HEK293 (cell line): ENCODE results near the gene RAB3GAP2.

Source experiments
- CTCF ChIA-PET: fragments of 350-600 bp; formaldehyde crosslinking; extraction: SDS; loops from one replicate; lab custom pipeline; 2021; ENCODE audit warnings: antibody characterized with exemption; lab: Yijun Ruan, JAX
- POLR2A ChIA-PET: fragments of 300-600 bp; formaldehyde crosslinking; extraction: SDS; loops from one replicate; lab custom pipeline; 2020; ENCODE audit warnings: antibody characterized with exemption, inconsistent platforms; lab: Yijun Ruan, JAX
- H3K27ac ChIP-seq: fragments of 200-500 bp; sonication (Bioruptor generic); 2 replicates; pipeline ENCODE4 v1.5.1; 2014; ENCODE audit warnings: low read depth, low read length, control low read depth, inconsistent platforms; ENCODE audit errors: extremely low read depth
- H3K36me3 ChIP-seq, 2 experiments: fragments of 200-500 bp in 1 of 2; sonication (Bioruptor generic) in 1 of 2; 1 replicate in 1 of 2; 2 replicates in 1 of 2; pipeline ENCODE4 v1.5.1; 2014 to 2017; ENCODE audit warnings: inconsistent platforms in 2 of 2, low read length in 2 of 2; ENCODE audit not compliant: control insufficient read depth in 2 of 2, insufficient read depth in 1 of 2
- H3K4me1 ChIP-seq: fragments of 200-500 bp; sonication (Bioruptor generic); 2 replicates; pipeline ENCODE4 v1.5.1; 2014; ENCODE audit warnings: mild to moderate bottlenecking, low read length, inconsistent platforms; ENCODE audit not compliant: control insufficient read depth, insufficient read depth
- H3K4me3 ChIP-seq: 2 replicates; pipeline ENCODE4 v1.5.1; 2011; ENCODE audit warnings: low read depth, mild to moderate bottlenecking, control low read depth, low read length, moderate library complexity
- H3K9me3 ChIP-seq: fragments of 200-500 bp; sonication (Bioruptor generic); 2 replicates; pipeline ENCODE4 v1.5.1; 2014; ENCODE audit warnings: low read depth, low read length, inconsistent platforms; ENCODE audit not compliant: control insufficient read depth, insufficient read depth
- BCL11B ChIP-seq: fragments of 450-650 bp; formaldehyde crosslinking; IDR thresholded peaks from 2 replicates; pipeline ENCODE4 v1.5.1; 2016; ENCODE audit warnings: low read depth, missing biosample characterization, missing genetic modification characterization
- GFI1B ChIP-seq: fragments of 450-650 bp; formaldehyde crosslinking; IDR thresholded peaks from 2 replicates; pipeline ENCODE4 v1.5.1; 2016; ENCODE audit warnings: missing biosample characterization, missing genetic modification characterization
- OSR2 ChIP-seq: fragments of 450-650 bp; formaldehyde crosslinking; IDR thresholded peaks from 2 replicates; pipeline ENCODE4 v1.5.1; 2016; ENCODE audit warnings: missing biosample characterization, missing genetic modification characterization
- ZBTB44 ChIP-seq: fragments of 450-650 bp; IDR thresholded peaks from 2 replicates; pipeline ENCODE4 v1.5.1; 2018; ENCODE audit warnings: missing biosample characterization, mild to moderate bottlenecking, missing genetic modification characterization
- ZBTB48 ChIP-seq: fragments of 450-650 bp; formaldehyde crosslinking; IDR thresholded peaks from 2 replicates; pipeline ENCODE4 v1.5.1; 2016; ENCODE audit warnings: missing biosample characterization, missing genetic modification characterization
- ZBTB49 ChIP-seq: fragments of 450-650 bp; formaldehyde crosslinking; IDR thresholded peaks from 2 replicates; pipeline ENCODE4 v1.5.1; 2016; ENCODE audit warnings: missing biosample characterization, missing genetic modification characterization, low read depth
- ZNF10 ChIP-seq: fragments of 450-650 bp; formaldehyde crosslinking; IDR thresholded peaks from 2 replicates; pipeline ENCODE4 v1.5.1; 2017; ENCODE audit warnings: missing biosample characterization, missing genetic modification characterization
- ZNF157 ChIP-seq: fragments of 450-650 bp; formaldehyde crosslinking; IDR thresholded peaks from 2 replicates; pipeline ENCODE4 v1.5.1; 2016; ENCODE audit warnings: missing biosample characterization, missing genetic modification characterization
- ZNF169 ChIP-seq: fragments of 450-650 bp; formaldehyde crosslinking; IDR thresholded peaks from 2 replicates; pipeline ENCODE4 v1.5.1; 2016; ENCODE audit warnings: missing biosample characterization, missing genetic modification characterization
- ZNF18 ChIP-seq: fragments of 450-650 bp; formaldehyde crosslinking; IDR thresholded peaks from 2 replicates; pipeline ENCODE4 v1.5.1; 2016; ENCODE audit warnings: missing biosample characterization, missing genetic modification characterization
- ZNF2 ChIP-seq: fragments of 450-650 bp; formaldehyde crosslinking; IDR thresholded peaks from 2 replicates; pipeline ENCODE4 v1.5.1; 2016; ENCODE audit warnings: missing biosample characterization, missing genetic modification characterization
- ZNF280C ChIP-seq: fragments of 450-650 bp; formaldehyde crosslinking; IDR thresholded peaks from 2 replicates; pipeline ENCODE4 v1.5.1; 2016; ENCODE audit warnings: missing biosample characterization, missing genetic modification characterization
- ZNF302 ChIP-seq: fragments of 450-650 bp; formaldehyde crosslinking; IDR thresholded peaks from 2 replicates; pipeline ENCODE4 v1.5.1; 2016; ENCODE audit warnings: missing biosample characterization, missing genetic modification characterization, low read depth
- ZNF350 ChIP-seq: fragments of 450-650 bp; formaldehyde crosslinking; IDR thresholded peaks from 2 replicates; pipeline ENCODE4 v1.5.0; 2017; ENCODE audit warnings: missing biosample characterization, mild to moderate bottlenecking, missing genetic modification characterization
- ZNF366 ChIP-seq: fragments of 450-650 bp; formaldehyde crosslinking; conservative IDR thresholded peaks from 2 replicates; pipeline ENCODE4 v1.5.1; 2016; ENCODE audit warnings: missing biosample characterization, missing genetic modification characterization
- ZNF488 ChIP-seq: fragments of 450-650 bp; formaldehyde crosslinking; IDR thresholded peaks from 2 replicates; pipeline ENCODE4 v1.5.1; 2016; ENCODE audit warnings: missing biosample characterization, missing genetic modification characterization
- ZNF549 ChIP-seq: fragments of 450-650 bp; IDR thresholded peaks from 2 replicates; pipeline ENCODE4 v1.5.1; 2018; ENCODE audit warnings: missing biosample characterization, missing genetic modification characterization, mild to moderate bottlenecking, inconsistent platforms, moderate library complexity
- ZNF654 ChIP-seq: fragments of 450-650 bp; formaldehyde crosslinking; IDR thresholded peaks from 2 replicates; pipeline ENCODE4 v1.5.1; 2016; ENCODE audit warnings: low read depth, missing biosample characterization, missing genetic modification characterization
- ZNF670 ChIP-seq: fragments of 450-650 bp; formaldehyde crosslinking; IDR thresholded peaks from 2 replicates; pipeline ENCODE4 v1.5.1; 2016; ENCODE audit warnings: missing biosample characterization, missing genetic modification characterization, low read depth
- ZSCAN16 ChIP-seq: fragments of 450-650 bp; formaldehyde crosslinking; IDR thresholded peaks from 2 replicates; pipeline ENCODE4 v1.5.1; 2016; ENCODE audit warnings: missing biosample characterization, missing genetic modification characterization

Gene RAB3GAP2

GRCh38 chr1:220164116-220164515 is 108.1 kb downstream of the RAB3GAP2 start (continued):
- TF ChIP-seq ZNF280C (tag by site-specific recombination) = no peak
- TF ChIP-seq ZNF488 = no peak
- no peak for TF ChIP-seq ZBTB48 (tag by site-specific recombination)
- no peak for TF ChIP-seq ZNF302 (tag by site-specific recombination)
- TF ChIP-seq OSR2 (tag by site-specific recombination) = no peak
- TF ChIP-seq ZNF157 (tag by site-specific recombination) = no peak

GRCh38 chr1:220160027-220160426 is 112.2 kb downstream of the RAB3GAP2 start:
- Histone ChIP-seq H3K36me3 (peaks cover 0 to 72% of the 10 kb centered on the region in 2 experiments; a peak in 1 of 3 replicates), H3K27ac (no peak overlapping the region), H3K4me3 (no peak overlapping the region), H3K4me1 (no peaks in the 10 kb centered on the region), H3K9me3 (no peaks in the 10 kb centered on the region)
- TF ChIP-seq ZNF2 (tag by site-specific recombination) (no peak), ZNF169 (tag by site-specific recombination) (no peak), ZNF366 (tag by site-specific recombination) (no peak), ZBTB49 (tag by site-specific recombination) (no peak), ZNF654 (tag by site-specific recombination) (no peak), ZBTB44 (tag by site-specific recombination) (no peak), ZNF549 (tag by site-specific recombination) (no peak), ZSCAN16 (tag by site-specific recombination) (no peak), ZNF10 (tag by site-specific recombination) (no peak), ZNF350 (tag by site-specific recombination) (no peak), ZNF18 (no peak), BCL11B (no peak), GFI1B (tag by site-specific recombination) (no peak), ZNF670 (tag by site-specific recombination) (no peak)
- ChIA-PET POLR2A (interaction anchor here (0.5 kb wide), 1 partner anchor 540 kb away, joined by 3 read pairs; no protein-coding TSS in a partner anchor), CTCF (interaction anchor here (0.6 to 1.0 kb wide), 2 partner anchors 17 to 29 kb away, joined by 3 to 6 read pairs; no protein-coding TSS in a partner anchor)
